Measurements from ENCODE around the gene GTPBP10. TPM values are rescaled to one million over a fixed set of nuclear protein-coding genes. Genes with fewer than 3 reads are reported as not detected.
A peak's percentile ranks its signal among the peaks of the same experiment; 100 is the strongest.

The GTPBP10 gene
- total and polyA plus RNA-seq, 7 donors = 9.7 to 16.8 (median 11.6) TPM

DNA sequence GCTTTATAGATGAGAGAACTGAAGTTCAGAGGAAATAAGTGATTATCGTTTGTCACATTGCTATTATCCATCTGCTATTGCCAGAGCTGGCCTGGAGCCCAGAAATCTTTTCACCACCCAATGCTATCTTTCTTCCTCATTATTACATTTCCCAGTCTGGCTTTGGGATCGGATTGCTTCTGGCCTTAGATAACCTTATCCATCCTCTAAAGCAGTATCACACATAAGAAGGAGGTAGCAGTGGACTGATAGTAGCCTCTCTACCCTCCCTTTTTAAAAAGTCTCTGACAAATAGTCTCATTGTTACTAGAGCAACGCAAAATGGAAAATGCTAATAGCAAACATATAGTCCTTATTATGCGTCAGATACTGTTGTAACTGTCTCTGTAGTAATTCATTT lies 55.5 kb downstream of the GTPBP10 start:
- no peak for TF ChIP-seq POLR2AphosphoS5 (IDR thresholded peaks at IDR 0.05)
- TF ChIP-seq POLR2A (IDR thresholded peaks at IDR 0.05) = no peak
- TF ChIP-seq, protein P1, sequence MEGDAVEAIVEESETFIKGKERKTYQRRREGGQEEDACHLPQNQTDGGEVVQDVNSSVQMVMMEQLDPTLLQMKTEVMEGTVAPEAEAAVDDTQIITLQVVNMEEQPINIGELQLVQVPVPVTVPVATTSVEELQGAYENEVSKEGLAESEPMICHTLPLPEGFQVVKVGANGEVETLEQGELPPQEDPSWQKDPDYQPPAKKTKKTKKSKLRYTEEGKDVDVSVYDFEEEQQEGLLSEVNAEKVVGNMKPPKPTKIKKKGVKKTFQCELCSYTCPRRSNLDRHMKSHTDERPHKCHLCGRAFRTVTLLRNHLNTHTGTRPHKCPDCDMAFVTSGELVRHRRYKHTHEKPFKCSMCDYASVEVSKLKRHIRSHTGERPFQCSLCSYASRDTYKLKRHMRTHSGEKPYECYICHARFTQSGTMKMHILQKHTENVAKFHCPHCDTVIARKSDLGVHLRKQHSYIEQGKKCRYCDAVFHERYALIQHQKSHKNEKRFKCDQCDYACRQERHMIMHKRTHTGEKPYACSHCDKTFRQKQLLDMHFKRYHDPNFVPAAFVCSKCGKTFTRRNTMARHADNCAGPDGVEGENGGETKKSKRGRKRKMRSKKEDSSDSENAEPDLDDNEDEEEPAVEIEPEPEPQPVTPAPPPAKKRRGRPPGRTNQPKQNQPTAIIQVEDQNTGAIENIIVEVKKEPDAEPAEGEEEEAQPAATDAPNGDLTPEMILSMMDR (IDR thresholded peaks at IDR 0.05) = no peak
- TF ChIP-seq EP300 (IDR thresholded peaks at IDR 0.05) = no peak
- no peaks in the 10 kb centered on the region for H3K9me3 ChIP-seq
- DNase-seq = no peak
- no peaks in the 10 kb centered on the region for H3K27me3 ChIP-seq
- H3K4me1 ChIP-seq = peaks cover 0 to 15% (median 6%) of the 10 kb centered on the region in 4 donors
- H3K36me3 ChIP-seq = peaks cover 0 to 19% (median 0%) of the 10 kb centered on the region in 4 donors
- H3K27ac ChIP-seq = no peak overlapping the region
- no peak overlapping the region for H3K4me3 ChIP-seq
- intact Hi-C loops (cut with DNase I) = loop anchor here (2.0 kb wide), 1 partner anchor 55 kb away; the partner anchor contains the start of gene GTPBP10
- WGBS, 2 donors = 13 to 50% methylated on average over 4 of the region's 4 CpGs

DNA sequence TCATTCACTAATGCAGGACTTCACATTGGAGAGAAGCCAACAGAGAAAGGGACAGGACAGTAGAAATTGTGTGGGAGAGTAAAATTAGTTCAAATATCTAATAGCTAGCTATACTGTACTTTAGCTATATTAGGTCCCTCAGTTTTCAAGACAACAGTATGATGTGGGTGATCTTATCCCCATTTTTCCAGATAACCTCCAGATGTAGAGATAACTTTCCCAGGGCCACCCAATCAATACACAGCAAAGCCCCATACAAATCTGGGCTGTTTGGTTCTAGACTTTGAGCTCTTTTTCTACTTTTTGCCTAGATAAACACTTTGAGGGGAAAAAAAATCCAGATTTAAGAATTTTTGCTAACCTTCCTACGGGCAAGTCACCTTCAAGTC lies 56.3 kb downstream of the GTPBP10 start:
- H3K4me1 ChIP-seq = peaks cover 0 to 15% (median 6%) of the 10 kb centered on the region in 4 donors
- peak overlapping the region; percentile 63 to 70 (median 66) for H3K4me3 ChIP-seq
- TF ChIP-seq, protein P1 (IDR thresholded peaks at IDR 0.05) = no peak
- TF ChIP-seq EP300 (IDR thresholded peaks at IDR 0.05) = no peak
- TF ChIP-seq POLR2A (IDR thresholded peaks at IDR 0.05) = no peak
- TF ChIP-seq POLR2AphosphoS5 (IDR thresholded peaks at IDR 0.05) = no peak
- peaks cover 0 to 27% (median 0%) of the 10 kb centered on the region in 4 donors for H3K36me3 ChIP-seq
- intact Hi-C loops (cut with DNase I) = loop anchor here (2.0 kb wide), 1 partner anchor 56 kb away; the partner anchor contains the start of gene GTPBP10
- no peak for DNase-seq
- whole genome bisulfite sequencing, 2 donors = 17 to 29% methylated on average over 1 of the region's 1 CpG
- H3K27ac ChIP-seq = peak overlapping the region; percentile 92 to 95 (median 94)
- H3K27me3 ChIP-seq = no peaks in the 10 kb centered on the region
- no peaks in the 10 kb centered on the region for H3K9me3 ChIP-seq

DNA sequence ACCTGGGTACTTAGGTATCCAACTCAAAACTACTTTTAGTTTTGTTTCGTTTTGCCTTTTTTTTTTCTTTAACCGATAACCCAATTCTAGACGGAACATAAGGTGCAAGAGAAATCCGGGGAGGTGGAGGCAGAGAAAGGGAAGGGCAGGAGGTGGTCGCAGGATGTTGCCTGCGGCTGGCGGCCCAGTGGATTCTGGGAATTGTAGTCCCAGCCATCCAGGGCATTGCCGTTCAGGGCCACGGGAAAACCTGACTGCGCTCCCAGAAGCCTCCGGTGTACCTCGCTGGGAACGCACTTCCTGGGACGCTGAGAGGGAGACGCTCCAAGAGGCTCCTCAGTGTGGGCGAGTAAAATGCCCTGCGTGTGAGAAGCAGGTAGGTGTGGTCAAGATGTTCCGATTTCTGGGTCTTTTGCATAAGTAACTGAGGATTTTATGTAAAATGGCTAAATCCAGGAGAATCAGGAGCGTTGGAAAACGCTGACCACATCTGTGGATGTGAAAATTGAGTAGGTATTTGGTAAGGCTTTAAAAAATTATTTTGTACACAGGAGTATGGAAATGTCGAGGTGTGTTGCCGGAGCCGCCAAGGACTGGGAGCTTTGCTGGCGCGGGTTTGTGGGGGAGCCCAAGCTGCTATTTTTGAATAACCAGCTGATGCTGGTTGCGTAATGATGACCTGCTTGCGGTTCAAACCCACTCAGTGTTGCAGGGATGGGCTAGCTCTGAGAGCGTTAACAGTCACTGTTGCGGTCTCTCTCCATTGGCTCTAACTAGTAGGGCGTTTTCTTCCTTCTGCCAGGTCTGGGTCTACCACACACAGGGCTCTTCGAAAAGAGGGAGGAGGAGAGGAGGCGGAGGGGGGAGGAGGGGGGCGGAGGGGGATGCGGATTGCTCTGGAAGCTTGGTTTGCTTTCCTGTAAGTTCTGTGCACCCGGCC lies 56.9 kb downstream of the GTPBP10 start, which contains the start of gene CLDN12:
CLDN12 (plus strand) TSS at position 288 of the 940 bp plus-strand sequence. CDS start 9,216 bp downstream, outside the sequence.
- WGBS, 2 donors = 0% methylated on average over 35 of the region's 35 CpGs
- H3K36me3 ChIP-seq = peaks cover 0 to 34% (median 0%) of the 10 kb centered on the region in 4 donors
- H3K9me3 ChIP-seq = no peaks in the 10 kb centered on the region
- H3K27me3 ChIP-seq = no peaks in the 10 kb centered on the region
- TF ChIP-seq EP300 (IDR thresholded peaks at IDR 0.05) (peak in 3 of 4 donors; percentile 10 to 69 (median 49)), POLR2A (IDR thresholded peaks at IDR 0.05) (peak in 1 of 2 donors; percentile 47), POLR2AphosphoS5 (IDR thresholded peaks at IDR 0.05) (peak; percentile 48 to 80 (median 78))
- TF ChIP-seq, protein P1 (IDR thresholded peaks at IDR 0.05) = no peak
- peaks cover 0 to 15% (median 6%) of the 10 kb centered on the region in 4 donors for H3K4me1 ChIP-seq
- intact Hi-C loops (cut with DNase I) = loop anchor here (2.0 kb wide), 1 partner anchor 57 kb away; the partner anchor contains the start of gene GTPBP10
- peak within 1 kb of the TSS; percentile 92 to 95 (median 94) for H3K27ac ChIP-seq
- H3K4me3 ChIP-seq = peak within 1 kb of the TSS; percentile 63 to 70 (median 66)
- peak; percentile 95 for DNase-seq

DNA sequence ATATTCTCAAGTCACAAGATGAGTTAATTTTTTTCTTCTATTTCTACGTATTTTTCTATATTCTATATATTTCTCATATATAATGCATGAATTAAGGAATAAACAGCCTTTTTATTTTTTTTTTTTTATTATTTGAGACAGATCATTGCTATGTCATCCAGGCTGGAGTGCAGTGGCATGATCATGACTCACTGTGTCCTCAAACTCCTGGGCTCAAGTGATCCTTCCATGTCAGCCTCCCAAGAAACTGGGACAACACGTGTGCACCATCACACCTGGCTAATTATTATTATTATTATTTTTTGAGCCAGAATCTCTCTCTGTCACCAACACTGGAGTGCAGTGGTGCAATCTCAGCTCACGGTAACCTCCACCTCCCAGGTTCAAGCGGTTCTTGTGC lies 58.3 kb downstream of the GTPBP10 start:
- Histone ChIP-seq H3K36me3 (peaks cover 0 to 47% (median 1%) of the 10 kb centered on the region in 4 donors), H3K27me3 (no peaks in the 10 kb centered on the region), H3K4me3 (no peak overlapping the region), H3K4me1 (peaks cover 0 to 15% (median 6%) of the 10 kb centered on the region in 4 donors), H3K27ac (peak overlapping the region in 2 of 4 donors; percentile 92 to 93), H3K9me3 (no peaks in the 10 kb centered on the region)
- intact Hi-C loops (cut with DNase I) = no loop called here
- no peak for DNase-seq
- WGBS, 2 donors = 84 to 89% methylated on average over 4 of the region's 4 CpGs
- TF ChIP-seq EP300 (IDR thresholded peaks at IDR 0.05) = no peak
- TF ChIP-seq POLR2A (IDR thresholded peaks at IDR 0.05) = no peak
- TF ChIP-seq POLR2AphosphoS5 (IDR thresholded peaks at IDR 0.05) = no peak
- TF ChIP-seq, protein P1 (IDR thresholded peaks at IDR 0.05) = no peak

Data from sigmoid colon (tissue), 7 donors.